Amygdala (tissue), 56 donors: Measurements from ENCODE around the gene CDK18.

Experiments used
- DNase-seq, 56 donors: peaks; one replicate each; lab custom pipeline; 2025; lab: John Stamatoyannopoulos, UW

Gene CDK18

GRCh38 chr1:205535096-205535495 lies 30.6 kb downstream of the CDK18 start:
- DNase-seq = no peak

- no peak for DNase-seq
These were observed 31.6 kb downstream of the CDK18 start for GRCh38 chr1:205535866-205536758.

GRCh38 chr1:205536759-205537361 lies 32.4 kb downstream of the CDK18 start:
- DNase-seq = peak in 34 of 56 donors; percentile 29 to 79 (median 58)

- no peak for DNase-seq
These were observed 33.0 kb downstream of the CDK18 start for GRCh38 chr1:205537386-205538018.

GRCh38 chr1:205538235-205538840 lies 33.9 kb downstream of the CDK18 start:
- no peak for DNase-seq

- no peak for DNase-seq
These were observed 36.9 kb downstream of the CDK18 start for GRCh38 chr1:205541161-205541886.

GRCh38 chr1:205542367-205542766 lies 37.9 kb downstream of the CDK18 start:
- no peak for DNase-seq

GRCh38 chr1:205543351-205544301 lies 39.2 kb downstream of the CDK18 start:
- DNase-seq = peak in 53 of 56 donors; percentile 18 to 91 (median 72)

GRCh38 chr1:205545001-205545919 lies 40.8 kb downstream of the CDK18 start:
- DNase-seq = no peak

- DNase-seq = no peak
These were observed 41.5 kb downstream of the CDK18 start for GRCh38 chr1:205545991-205546390.

GRCh38 chr1:205546541-205546940 lies 42.1 kb downstream of the CDK18 start:
- DNase-seq = no peak

- DNase-seq = no peak
These were observed 43.7 kb downstream of the CDK18 start for GRCh38 chr1:205547936-205548827.

- no peak for DNase-seq
These were observed 49.8 kb downstream of the CDK18 start for GRCh38 chr1:205554026-205554811.

- no peak for DNase-seq
These were observed 57.2 kb downstream of the CDK18 start for GRCh38 chr1:205561501-205562203.

- no peak for DNase-seq
These were observed 59.5 kb downstream of the CDK18 start for GRCh38 chr1:205563927-205564441.
